ENCODE measurements around the gene TEX38. TPM values are rescaled to one million over a fixed set of nuclear protein-coding genes. Genes with fewer than 3 reads are reported as not detected.

TEX38 gene
- total and polyA plus RNA-seq, 2 donors = 0.14 TPM; not detected in 1

GRCh38 chr1:46721204-46721603 lies 49.5 kb downstream of the TEX38 start:
- peaks cover 0 to 6% of the 10 kb centered on the region in 2 donors for H3K36me3 ChIP-seq (ENCODE audit: control insufficient read depth in 2 of 2, insufficient read depth in 2 of 2, low read length in 1 of 2)
- H3K9me3 ChIP-seq (ENCODE audit: control insufficient read depth in 2 of 2, insufficient read depth in 1 of 2, low read length in 1 of 2) = no peaks in the 10 kb centered on the region
- DNase-seq (ENCODE audit: low read depth in 6 of 9, low spot score in 9 of 9) = no peak
- 98% methylated on average over 1 of the region's 1 CpG for WGBS
- H3K27ac ChIP-seq (ENCODE audit: low read depth in 1 of 2, low read length in 1 of 2) = no peak overlapping the region
- no peaks in the 10 kb centered on the region for H3K27me3 ChIP-seq (ENCODE audit: control insufficient read depth in 2 of 2, insufficient read depth in 1 of 2, low read length in 1 of 2)
- H3K4me3 ChIP-seq (ENCODE audit: low read length in 2 of 2) = no peak overlapping the region
- H3K4me1 ChIP-seq (ENCODE audit: control insufficient read depth in 2 of 2, insufficient read depth in 2 of 2, low read length in 2 of 2) = peaks cover 17 to 22% of the 10 kb centered on the region in 2 donors

DNA sequence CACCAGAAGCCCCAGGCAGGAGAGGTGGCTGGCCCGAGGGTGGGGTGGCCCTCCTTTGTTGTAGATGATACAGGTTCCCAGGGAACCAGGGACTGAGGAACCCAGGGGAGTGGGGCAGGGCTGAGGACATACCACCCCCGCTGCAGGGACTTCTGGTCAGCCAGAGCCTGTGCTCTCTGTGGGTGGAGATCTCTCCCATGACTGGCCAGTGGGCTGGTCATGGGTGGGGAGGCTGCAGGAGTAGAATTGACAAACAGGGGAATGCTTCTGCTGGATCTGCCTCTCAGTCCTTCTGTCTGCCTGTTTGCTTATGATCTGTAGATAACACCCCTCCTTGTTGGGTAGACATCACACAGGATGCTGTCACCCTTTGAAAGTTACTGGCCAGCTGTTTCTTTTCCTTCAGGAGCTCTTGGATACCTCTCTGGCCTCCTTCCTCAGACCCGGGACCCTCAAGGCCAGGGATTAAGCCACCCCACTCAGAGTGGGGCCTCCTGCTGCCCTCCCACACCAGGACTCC lies 50.1 kb downstream of the TEX38 start:
- H3K27me3 ChIP-seq (ENCODE audit: control insufficient read depth in 2 of 2, insufficient read depth in 1 of 2, low read length in 1 of 2) = no peaks in the 10 kb centered on the region
- WGBS = 86% methylated on average over 3 of the region's 3 CpGs
- peaks cover 0 to under 1% of the 10 kb centered on the region in 2 donors for H3K36me3 ChIP-seq (ENCODE audit: control insufficient read depth in 2 of 2, insufficient read depth in 2 of 2, low read length in 1 of 2)
- no peak for DNase-seq (ENCODE audit: low read depth in 6 of 9, low spot score in 9 of 9)
- no peaks in the 10 kb centered on the region for H3K9me3 ChIP-seq (ENCODE audit: control insufficient read depth in 2 of 2, insufficient read depth in 1 of 2, low read length in 1 of 2)
- H3K4me1 ChIP-seq (ENCODE audit: control insufficient read depth in 2 of 2, insufficient read depth in 2 of 2, low read length in 2 of 2) = peaks cover 17 to 22% of the 10 kb centered on the region in 2 donors
- no peak overlapping the region for H3K27ac ChIP-seq (ENCODE audit: low read depth in 1 of 2, low read length in 1 of 2)
- H3K4me3 ChIP-seq (ENCODE audit: low read length in 2 of 2) = no peak overlapping the region

Other genes with a start within 250 kb of the TEX38 start
- gene DMBX1, start 182.0 kb upstream of the TEX38 start, total RNA-seq = 0.05 TPM
- 0.21 TPM for gene DMBX1, start 182.0 kb upstream of the TEX38 start, polyA plus RNA-seq
- gene KNCN, start 120.2 kb upstream of the TEX38 start, total RNA-seq = not detected
- gene KNCN, start 120.2 kb upstream of the TEX38 start, polyA plus RNA-seq = 0.05 TPM
- gene MKNK1, start 67.6 kb upstream of the TEX38 start, total RNA-seq = 20.1 TPM
- 62.2 TPM for gene MKNK1, start 67.6 kb upstream of the TEX38 start, polyA plus RNA-seq
- 7.5 TPM for gene MOB3C, start 55.0 kb upstream of the TEX38 start, total RNA-seq
- gene MOB3C, start 55.0 kb upstream of the TEX38 start, polyA plus RNA-seq = 16.2 TPM
- gene ATPAF1, start 3.5 kb upstream of the TEX38 start, total RNA-seq = 53.4 TPM
- gene ATPAF1, start 3.5 kb upstream of the TEX38 start, polyA plus RNA-seq = 34.6 TPM
- gene EFCAB14, start 47.3 kb downstream of the TEX38 start, total RNA-seq = 63.6 TPM
- gene EFCAB14, start 47.3 kb downstream of the TEX38 start, polyA plus RNA-seq = 30.6 TPM
- gene CYP4B1, start 127.2 kb downstream of the TEX38 start, total RNA-seq = 1.1 TPM
- gene CYP4B1, start 127.2 kb downstream of the TEX38 start, polyA plus RNA-seq = 26.5 TPM